B cell (primary cell): ENCODE results near the gene ARHGAP1. TPM values are rescaled to one million over a fixed set of nuclear protein-coding genes. Genes with fewer than 3 reads are reported as not detected.

Source experiments
- ATAC-seq: fragments of 200-7000 bp; cut with Tn5 transposase; one replicate; pipeline ENCODE4 v1.10.0; 2021; ENCODE audit warnings: low read depth, mild to moderate bottlenecking, moderate number of reproducible peaks, moderate library complexity
- CTCF ChIA-PET: fragments of 350-600 bp; sonication (Branson Sonifier 250); formaldehyde crosslinking; loops from one replicate; lab custom pipeline; 2021; ENCODE audit warnings: antibody characterized with exemption, inconsistent platforms; lab: Charles Lee
- POLR2A ChIA-PET: fragments of 350-600 bp; sonication (Branson Sonifier 250); formaldehyde crosslinking; loops from one replicate; lab custom pipeline; 2021; ENCODE audit warnings: antibody characterized with exemption; lab: Charles Lee
- DNase-seq: peaks from one replicate; pipeline ENCODE4 v3.0.0; 2013
- H2AFZ ChIP-seq: 2 replicates; pipeline ENCODE4 v1.6.1; 2012; ENCODE audit warnings: mild to moderate bottlenecking, low read depth, low read length; ENCODE audit not compliant: insufficient read depth, poor library complexity, severe bottlenecking
- H3K27ac ChIP-seq, 2 donors: 1 replicate in 1 of 2; 2 replicates in 1 of 2; pipeline ENCODE4 v1.5.1; 2012 to 2013; ENCODE audit warnings: low read length in 2 of 2, mild to moderate bottlenecking in 2 of 2, moderate library complexity in 1 of 2
- H3K27me3 ChIP-seq, 4 experiments: fragments of 200-600 bp in 1 of 4; sonication (generic) in 1 of 4; replicated peaks in 1 of 4; 1 replicate in 2 of 4; 2 replicates in 2 of 4; pipeline versions ENCODE4 v1.6.1 to v1.7.0; 2013 to 2016; ENCODE audit warnings: low read length in 3 of 4, mild to moderate bottlenecking in 2 of 4, mixed read lengths in 1 of 4, moderate library complexity in 1 of 4; ENCODE audit not compliant: insufficient read depth in 4 of 4, control insufficient read depth in 3 of 4; ENCODE audit errors: control extremely low read depth in 1 of 4
- H3K36me3 ChIP-seq, 2 experiments: replicated peaks in 1 of 2; 1 replicate in 1 of 2; 2 replicates in 1 of 2; pipeline versions ENCODE4 v1.6.1 to v1.7.1; 2013; ENCODE audit warnings: low read length in 1 of 2; ENCODE audit not compliant: insufficient read depth in 2 of 2, control insufficient read depth in 1 of 2; ENCODE audit errors: control extremely low read depth in 1 of 2, extremely low read depth in 1 of 2
- H3K4me1 ChIP-seq, 2 donors: fragments of 200-600 bp in 1 of 2; sonication (generic) in 1 of 2; 1 replicate in 1 of 2; 2 replicates in 1 of 2; pipeline versions ENCODE4 v1.5.1 to v1.6.1; 2013 to 2017; ENCODE audit warnings: low read length in 2 of 2; ENCODE audit not compliant: control insufficient read depth in 2 of 2, insufficient read depth in 2 of 2
- H3K4me2 ChIP-seq: replicated peaks from 2 replicates; pipeline ENCODE3; 2012; ENCODE audit warnings: mild to moderate bottlenecking, low read depth, low read length; ENCODE audit not compliant: poor library complexity, severe bottlenecking
- H3K4me3 ChIP-seq, 5 experiments: fragments of 200-600 bp in 1 of 5; sonication (generic) in 1 of 5; 1 replicate in 3 of 5; 2 replicates in 2 of 5; pipeline versions ENCODE4 v1.5.1 to v1.7.0; 2011 to 2016; ENCODE audit warnings: low read length in 4 of 5, mild to moderate bottlenecking in 4 of 5, low read depth in 2 of 5, control low read depth in 1 of 5, moderate library complexity in 1 of 5; ENCODE audit not compliant: insufficient read depth in 1 of 5; ENCODE audit errors: control extremely low read depth in 1 of 5, extremely low read depth in 1 of 5
- H3K79me2 ChIP-seq: fragments of 200-600 bp; sonication (generic); one replicate; pipeline ENCODE4 v1.6.0; 2016; ENCODE audit warnings: low read length; ENCODE audit not compliant: control insufficient read depth, insufficient read depth
- H3K9ac ChIP-seq: fragments of 200-600 bp; sonication (generic); 2 replicates; pipeline ENCODE4 v1.6.1; 2017; ENCODE audit warnings: mild to moderate bottlenecking, low read length, moderate library complexity
- H3K9me3 ChIP-seq, 3 donors: one replicate each; pipeline versions ENCODE4 v1.6.1 to v1.7.1; 2013; ENCODE audit warnings: low read length in 2 of 3; ENCODE audit not compliant: control insufficient read depth in 2 of 3, insufficient read depth in 1 of 3; ENCODE audit errors: control extremely low read depth in 1 of 3
- H4K20me1 ChIP-seq: 2 replicates; pipeline ENCODE4 v1.6.0; 2012; ENCODE audit warnings: mild to moderate bottlenecking, low read length; ENCODE audit not compliant: insufficient read depth, control insufficient read depth, poor library complexity, severe bottlenecking
- H3K27ac Mint-ChIP-seq: one replicate; pipeline ENCODE4 v1.8.0; 2021; ENCODE audit warnings: mixed read lengths
- H3K27me3 Mint-ChIP-seq: one replicate; pipeline ENCODE4 v1.8.0; 2021; ENCODE audit warnings: mixed read lengths
- H3K4me1 Mint-ChIP-seq: one replicate; pipeline ENCODE4 v1.8.0; 2021; ENCODE audit warnings: mixed read lengths
- H3K4me3 Mint-ChIP-seq: one replicate; pipeline ENCODE4 v1.8.0; 2021; ENCODE audit warnings: mixed read lengths
- H3K9me3 Mint-ChIP-seq: one replicate; pipeline ENCODE4 v1.8.0; 2022; ENCODE audit warnings: mixed read lengths; ENCODE audit not compliant: insufficient read depth
- EZH2 ChIP-seq: IDR thresholded peaks from 2 replicates; pipeline ENCODE4 v1.6.1; 2012; ENCODE audit warnings: borderline replicate concordance, low read depth, mild to moderate bottlenecking, moderate library complexity, low read length; ENCODE audit not compliant: insufficient read depth, poor library complexity, severe bottlenecking
- WGBS: methylation state at CpG from one replicate; pipeline ENCODE4 v1.1.5; 2013; ENCODE audit warnings: missing lambda C conversion rate; ENCODE audit not compliant: insufficient coverage; 5-methylcytosine and 5-hydroxymethylcytosine counted together
- intact Hi-C: fragments of 100-400 bp; cut with micrococcal nuclease; formaldehyde crosslinking; loops from one replicate; pipeline ENCODE4 v1.10.0; 2022
- polyA plus RNA-seq: library from polyadenylated mRNA; depleted of rRNA; stranded (reverse); fragments of >200 nt; gene quantifications from 2 replicates; pipeline ENCODE4 v1.2.3, GENCODE V29; 2012
- total RNA-seq, 2 donors: library from RNA; stranded (reverse); fragments of 120-200 nt in 1 of 2; gene quantifications; 1 replicate in 1 of 2; 2 replicates in 1 of 2; pipeline versions ENCODE4 v1.2.3 to v1.2.4, GENCODE V29; 2013 to 2022
- TF ChIP-seq, protein P1 (sequence below): fragments of 200-600 bp; IDR thresholded peaks from one replicate; pipeline ENCODE4 v1.8.0; 2022; ENCODE audit warnings: antibody characterized with exemption, mild to moderate bottlenecking

The ARHGAP1 gene
- total and polyA plus RNA-seq, 2 donors (not counting 1 experiment from before 2014, with no cell fraction given), result 33.9 to 55.0 TPM

DNA sequence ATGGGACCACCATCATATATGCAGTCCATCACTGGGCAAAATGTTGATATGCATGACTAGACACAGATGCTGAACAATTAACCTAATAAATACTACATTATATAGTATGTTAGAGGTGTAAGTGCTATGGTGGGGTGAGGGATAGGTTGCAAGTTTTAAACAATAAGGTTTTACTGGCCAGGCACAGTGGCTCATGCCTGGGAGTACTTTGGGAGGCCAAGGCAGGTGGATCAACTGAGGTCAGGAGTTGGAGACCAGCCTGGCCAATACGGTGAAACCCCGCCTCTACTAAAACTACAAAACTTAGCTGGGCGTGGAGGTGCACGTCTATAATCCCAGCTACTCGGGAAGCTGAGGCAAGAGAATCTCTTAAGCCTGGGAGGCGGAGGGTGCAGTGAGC is 46.7 kb upstream of the ARHGAP1 start:
- POLR2A ChIA-PET, result no interaction called here
- Histone ChIP-seq H2AFZ (no peak overlapping the region), H4K20me1 (no peaks in the 10 kb centered on the region), H3K9ac (no peak overlapping the region), H3K27me3 (no peaks in the 10 kb centered on the region), H3K36me3 (peaks cover 0 to 67% of the 10 kb centered on the region in 2 experiments), H3K27ac (no peak overlapping the region), H3K9me3 (no peaks in the 10 kb centered on the region), H3K79me2 (no peaks in the 10 kb centered on the region), H3K4me2 (no peak overlapping the region), H3K4me3 (no peak overlapping the region), H3K4me1 (no peaks in the 10 kb centered on the region)
- H3K9me3 Mint-ChIP-seq, result no peaks in the 10 kb centered on the region
- H3K27ac Mint-ChIP-seq, result no peak overlapping the region
- no peaks in the 10 kb centered on the region for H3K4me1 Mint-ChIP-seq
- no peak for TF ChIP-seq EZH2
- TF ChIP-seq, protein P1, sequence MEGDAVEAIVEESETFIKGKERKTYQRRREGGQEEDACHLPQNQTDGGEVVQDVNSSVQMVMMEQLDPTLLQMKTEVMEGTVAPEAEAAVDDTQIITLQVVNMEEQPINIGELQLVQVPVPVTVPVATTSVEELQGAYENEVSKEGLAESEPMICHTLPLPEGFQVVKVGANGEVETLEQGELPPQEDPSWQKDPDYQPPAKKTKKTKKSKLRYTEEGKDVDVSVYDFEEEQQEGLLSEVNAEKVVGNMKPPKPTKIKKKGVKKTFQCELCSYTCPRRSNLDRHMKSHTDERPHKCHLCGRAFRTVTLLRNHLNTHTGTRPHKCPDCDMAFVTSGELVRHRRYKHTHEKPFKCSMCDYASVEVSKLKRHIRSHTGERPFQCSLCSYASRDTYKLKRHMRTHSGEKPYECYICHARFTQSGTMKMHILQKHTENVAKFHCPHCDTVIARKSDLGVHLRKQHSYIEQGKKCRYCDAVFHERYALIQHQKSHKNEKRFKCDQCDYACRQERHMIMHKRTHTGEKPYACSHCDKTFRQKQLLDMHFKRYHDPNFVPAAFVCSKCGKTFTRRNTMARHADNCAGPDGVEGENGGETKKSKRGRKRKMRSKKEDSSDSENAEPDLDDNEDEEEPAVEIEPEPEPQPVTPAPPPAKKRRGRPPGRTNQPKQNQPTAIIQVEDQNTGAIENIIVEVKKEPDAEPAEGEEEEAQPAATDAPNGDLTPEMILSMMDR, result no peak
- intact Hi-C loops, result no loop called here
- ATAC-seq (no peak), DNase-seq (no peak)
- no peaks in the 10 kb centered on the region for H3K27me3 Mint-ChIP-seq
- WGBS, result 94% methylated on average over 5 of the region's 6 CpGs
- CTCF ChIA-PET, result no interaction called here
- no peak overlapping the region for H3K4me3 Mint-ChIP-seq

DNA sequence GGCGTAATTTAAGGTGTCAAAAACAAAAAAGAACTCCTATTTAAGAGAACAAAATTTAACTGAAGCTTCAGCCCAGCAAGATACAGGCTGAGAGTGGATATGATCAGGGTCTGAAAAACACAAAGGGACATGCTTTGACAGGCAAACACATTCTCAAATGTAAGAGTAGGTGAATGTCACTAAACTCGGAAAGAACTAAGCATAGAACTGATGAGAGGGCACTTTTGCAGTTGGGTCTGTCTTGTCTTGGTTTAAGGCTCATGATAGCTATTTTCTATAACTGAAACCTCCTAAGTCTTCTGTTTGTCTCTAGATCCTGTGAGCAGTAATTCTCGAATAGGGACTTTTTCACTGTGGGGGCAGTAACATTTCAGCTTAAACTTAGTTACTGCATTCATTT is 45.6 kb upstream of the ARHGAP1 start:
- WGBS, result no CpG with 5 or more reads among the region's 3 CpGs
- Histone ChIP-seq H3K4me1 (no peaks in the 10 kb centered on the region), H2AFZ (no peak overlapping the region), H3K4me3 (no peak overlapping the region), H3K79me2 (no peaks in the 10 kb centered on the region), H3K27ac (no peak overlapping the region), H3K9me3 (no peaks in the 10 kb centered on the region), H3K27me3 (no peaks in the 10 kb centered on the region), H4K20me1 (no peaks in the 10 kb centered on the region), H3K36me3 (peaks cover 2 to 64% of the 10 kb centered on the region in 2 experiments), H3K4me2 (no peak overlapping the region), H3K9ac (no peak overlapping the region)
- POLR2A ChIA-PET, result no interaction called here
- TF ChIP-seq, protein P1, result no peak
- TF ChIP-seq EZH2, result no peak
- no peak for DNase-seq
- no peak for ATAC-seq
- H3K4me1 Mint-ChIP-seq, result no peaks in the 10 kb centered on the region
- no peaks in the 10 kb centered on the region for H3K9me3 Mint-ChIP-seq
- no peaks in the 10 kb centered on the region for H3K27me3 Mint-ChIP-seq
- CTCF ChIA-PET, result no interaction called here
- no peak overlapping the region for H3K27ac Mint-ChIP-seq
- intact Hi-C loops, result no loop called here
- no peak overlapping the region for H3K4me3 Mint-ChIP-seq
